NCI-H748 (cell line): Measurements from ENCODE around the gene ASIC2.

Experiments
- DNase-seq: peaks from one replicate; lab custom pipeline; 2025; ENCODE audit not compliant: unreplicated experiment; lab: John Stamatoyannopoulos, UW

The ASIC2 gene

GRCh38 chr17:33207231-33207630 lies 85.9 kb downstream of the ASIC2 start:
- no peak for DNase-seq

DNA sequence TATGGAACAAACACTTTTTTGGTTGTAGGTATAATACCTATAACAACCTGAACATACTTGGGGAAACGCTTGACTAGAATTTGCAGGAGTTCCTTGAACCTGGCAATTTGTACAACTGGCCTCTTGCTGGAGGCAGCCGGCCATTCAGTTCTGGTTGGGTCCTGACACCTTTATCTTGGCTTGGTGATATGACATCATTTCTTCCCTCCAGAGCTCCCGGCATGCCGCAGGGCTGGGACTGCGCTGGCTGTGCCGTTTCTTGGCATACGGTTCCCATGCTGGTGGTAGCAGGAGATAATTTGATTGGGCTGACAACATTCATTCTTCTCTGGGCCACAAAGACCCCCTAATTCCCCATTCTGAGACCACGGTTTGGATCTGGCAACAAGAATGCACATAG lies 87.5 kb downstream of the ASIC2 start:
- no peak for DNase-seq

DNA sequence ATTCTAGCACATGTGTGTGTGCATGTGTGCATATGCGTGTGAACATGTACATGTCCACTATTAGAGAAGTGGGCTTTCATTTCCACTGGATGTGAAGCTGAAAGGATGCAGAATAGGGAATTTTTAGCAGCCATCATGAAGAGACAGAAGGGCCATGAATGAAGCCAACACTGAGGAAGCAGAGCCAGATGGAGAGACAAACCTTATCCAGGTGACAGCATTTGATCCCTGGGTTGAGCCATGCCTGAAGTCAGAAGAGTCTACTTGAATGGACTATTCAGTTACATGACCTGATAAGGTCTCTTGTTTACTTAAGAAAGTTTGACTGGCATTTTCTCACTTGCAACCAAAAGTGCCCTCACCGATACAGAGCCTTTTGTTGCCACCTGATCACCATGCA lies 88.4 kb downstream of the ASIC2 start:
- no peak for DNase-seq

DNA sequence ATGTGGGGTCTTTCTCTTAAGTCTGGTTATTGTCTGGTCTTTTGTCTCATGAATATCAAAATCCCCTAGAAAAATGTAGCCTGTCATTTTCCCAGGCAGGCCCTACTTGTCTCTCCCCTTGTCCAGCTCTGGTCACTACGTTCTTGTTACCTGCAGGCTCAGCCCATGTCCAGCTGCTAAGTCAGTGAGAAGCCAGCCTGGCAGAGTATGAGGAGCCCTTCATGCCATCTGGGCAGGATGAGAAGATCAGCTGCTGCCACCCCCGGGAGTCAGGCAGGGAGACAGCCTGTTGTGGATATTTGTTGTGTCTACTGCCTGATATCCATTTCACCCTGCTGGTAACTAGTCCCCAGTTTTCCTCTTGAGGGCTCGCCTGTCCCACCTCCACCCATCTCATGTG lies 88.9 kb downstream of the ASIC2 start:
- no peak for DNase-seq

- no peak for DNase-seq
Measured at GRCh38 chr17:33202796-33203495, 90.1 kb downstream of the ASIC2 start.

GRCh38 chr17:33202021-33202420 lies 91.1 kb downstream of the ASIC2 start:
- DNase-seq, result no peak

DNA sequence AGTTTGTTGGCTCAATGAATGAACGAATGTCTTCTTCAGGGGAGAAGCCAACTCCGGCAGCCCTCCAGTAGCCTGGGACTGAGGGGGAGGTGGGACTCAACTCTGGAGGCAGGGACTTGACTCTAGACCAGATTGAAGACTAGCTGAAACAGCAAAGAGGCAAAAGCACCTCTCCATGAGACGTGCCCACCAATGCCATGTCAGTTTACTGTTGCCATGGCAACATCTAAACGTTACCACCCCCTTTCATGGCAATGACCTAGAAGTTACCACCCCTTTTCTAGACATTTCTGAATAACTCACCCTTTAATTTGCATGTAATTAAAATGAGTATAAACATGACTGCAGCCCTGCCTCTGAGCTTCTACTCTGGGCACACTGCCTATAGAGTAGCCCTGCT lies 91.8 kb downstream of the ASIC2 start:
- DNase-seq, result no peak

GRCh38 chr17:33200587-33200986 lies 92.5 kb downstream of the ASIC2 start:
- no peak for DNase-seq

DNA sequence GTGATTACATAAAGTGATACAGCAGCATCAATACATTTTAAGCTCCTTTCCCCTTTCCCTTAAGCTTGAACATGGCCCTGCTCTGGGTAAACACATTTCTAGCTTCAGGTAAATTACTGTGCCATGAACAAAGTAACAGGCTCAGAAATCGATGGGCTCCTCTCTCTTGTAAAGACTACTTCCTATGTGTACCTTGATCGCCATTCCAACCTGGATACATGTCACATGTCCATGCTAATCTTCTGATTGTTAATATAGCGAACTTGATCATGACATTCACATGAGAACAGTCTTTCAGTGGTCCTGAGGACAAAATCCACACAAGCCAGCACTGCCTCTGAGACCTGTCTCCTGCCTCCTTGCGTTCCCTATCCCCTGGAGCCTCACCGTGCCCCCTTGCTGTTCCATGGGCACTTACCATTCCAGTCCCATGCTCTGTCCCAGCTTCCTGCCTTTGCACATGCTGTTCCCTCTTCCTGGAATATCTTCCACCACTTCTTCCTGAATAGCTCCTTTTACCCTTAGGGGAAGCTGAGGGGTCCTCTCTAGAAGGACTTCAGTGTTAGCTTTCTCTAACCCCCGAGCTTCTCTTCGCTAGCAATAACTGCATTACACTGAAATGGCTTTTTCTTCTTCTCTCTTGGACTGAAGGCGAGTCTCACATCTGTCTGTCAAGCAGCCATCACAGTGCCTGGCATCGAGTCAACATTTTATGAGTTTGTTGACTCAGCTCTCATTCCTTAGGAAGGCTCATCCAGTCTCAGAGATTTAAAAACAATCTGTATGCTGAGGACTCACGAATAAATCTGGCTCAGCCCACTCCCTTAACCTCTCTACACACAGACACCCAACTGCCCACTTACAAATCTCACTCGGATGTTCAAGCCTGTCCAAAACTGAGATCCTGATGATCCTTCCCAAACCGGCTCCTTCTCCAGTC lies 93.3 kb downstream of the ASIC2 start:
- no peak for DNase-seq

GRCh38 chr17:33198954-33199353 lies 94.1 kb downstream of the ASIC2 start:
- DNase-seq, result no peak

GRCh38 chr17:33197342-33197741 lies 95.8 kb downstream of the ASIC2 start:
- no peak for DNase-seq

DNA sequence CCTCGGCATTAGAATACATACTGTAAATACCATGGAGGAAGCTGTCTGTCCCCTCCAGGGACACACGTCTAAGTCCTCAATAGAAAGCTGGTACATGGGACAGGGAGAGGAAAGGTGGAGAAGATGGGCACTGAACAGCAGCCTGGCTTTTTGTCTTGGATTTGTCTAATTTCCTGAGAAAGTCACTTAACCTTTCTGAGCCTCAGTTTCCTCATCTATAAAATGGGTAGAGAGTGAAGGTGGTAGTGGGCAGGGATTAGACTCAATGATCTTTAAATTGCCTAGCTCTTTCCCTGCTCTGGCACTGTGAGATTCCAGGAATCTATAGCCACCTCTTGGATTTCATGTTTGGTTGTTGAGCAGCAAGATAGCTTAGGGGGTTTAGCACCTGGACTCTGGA lies 96.2 kb downstream of the ASIC2 start:
- no peak for DNase-seq

DNA sequence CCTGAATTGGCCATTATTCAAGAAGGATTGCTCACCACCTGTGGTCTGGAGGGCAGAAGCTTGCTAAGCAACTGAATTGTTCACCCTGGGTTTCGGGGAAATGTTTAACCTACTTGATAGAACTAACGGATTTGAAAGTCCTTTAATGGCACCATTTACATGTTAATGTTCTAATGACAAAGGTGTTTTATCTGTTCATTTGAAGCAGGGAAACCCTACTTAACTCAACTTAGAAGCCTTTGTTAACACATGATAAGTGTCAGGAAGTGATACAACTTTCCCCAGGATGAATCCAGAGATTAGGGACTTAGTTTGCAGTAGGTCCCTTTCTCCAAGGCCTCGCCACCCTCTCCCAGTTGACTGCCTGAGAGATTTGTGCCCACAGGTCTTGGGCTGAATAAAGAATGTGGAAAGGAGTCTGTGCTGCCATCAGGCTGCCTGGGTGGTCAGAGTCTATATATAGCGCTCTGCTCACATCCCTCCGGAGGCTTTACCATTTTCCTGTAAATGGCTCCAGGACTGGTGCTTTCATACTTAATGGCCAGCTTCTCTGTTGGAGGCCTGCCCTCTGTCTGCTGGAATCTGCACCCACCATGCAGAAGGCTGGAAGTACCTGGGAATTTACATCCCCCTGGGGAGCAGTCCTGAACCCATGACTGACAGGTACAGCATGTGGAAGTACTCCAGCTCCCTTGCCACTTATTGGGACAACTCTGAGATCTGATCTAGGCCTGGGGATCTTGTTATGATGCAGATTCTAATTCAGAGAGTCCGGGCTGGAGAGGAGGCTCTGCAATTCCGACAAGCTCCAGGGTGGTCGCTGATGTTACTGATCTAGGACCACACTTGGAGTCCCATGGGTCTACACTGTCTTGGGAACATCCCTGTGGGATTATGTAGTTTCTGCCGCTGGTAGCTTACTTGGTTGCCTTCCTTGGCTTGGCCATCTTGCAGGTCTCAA lies 99.9 kb downstream of the ASIC2 start:
- DNase-seq, result no peak

GRCh38 chr17:33183487-33184026 lies 109.5 kb downstream of the ASIC2 start:
- no peak for DNase-seq

- DNase-seq, result no peak
Measured at GRCh38 chr17:33179151-33179550, 113.9 kb downstream of the ASIC2 start.

GRCh38 chr17:33178681-33179080 lies 114.4 kb downstream of the ASIC2 start:
- no peak for DNase-seq

DNA sequence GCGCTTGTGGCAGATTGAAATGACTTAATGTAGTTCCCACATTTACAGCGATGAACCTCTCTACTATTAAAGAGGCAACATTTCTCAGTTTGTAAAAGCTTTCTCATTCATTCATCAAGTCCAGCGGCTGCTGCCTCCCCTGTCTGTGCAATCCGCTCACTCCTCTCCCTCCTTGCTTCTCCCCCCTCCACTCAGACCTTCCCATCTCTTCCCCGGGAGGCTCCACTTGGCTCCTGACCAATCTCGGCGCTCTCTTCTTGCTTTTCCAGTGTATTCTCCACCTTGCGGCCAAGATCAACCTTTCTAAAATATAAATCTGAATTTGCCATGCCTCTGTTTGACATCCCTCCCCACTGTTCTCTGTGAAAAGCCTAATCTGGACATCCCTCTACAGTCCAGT lies 117.5 kb downstream of the ASIC2 start:
- no peak for DNase-seq

GRCh38 chr17:33171931-33172330 lies 121.2 kb downstream of the ASIC2 start:
- no peak for DNase-seq

DNA sequence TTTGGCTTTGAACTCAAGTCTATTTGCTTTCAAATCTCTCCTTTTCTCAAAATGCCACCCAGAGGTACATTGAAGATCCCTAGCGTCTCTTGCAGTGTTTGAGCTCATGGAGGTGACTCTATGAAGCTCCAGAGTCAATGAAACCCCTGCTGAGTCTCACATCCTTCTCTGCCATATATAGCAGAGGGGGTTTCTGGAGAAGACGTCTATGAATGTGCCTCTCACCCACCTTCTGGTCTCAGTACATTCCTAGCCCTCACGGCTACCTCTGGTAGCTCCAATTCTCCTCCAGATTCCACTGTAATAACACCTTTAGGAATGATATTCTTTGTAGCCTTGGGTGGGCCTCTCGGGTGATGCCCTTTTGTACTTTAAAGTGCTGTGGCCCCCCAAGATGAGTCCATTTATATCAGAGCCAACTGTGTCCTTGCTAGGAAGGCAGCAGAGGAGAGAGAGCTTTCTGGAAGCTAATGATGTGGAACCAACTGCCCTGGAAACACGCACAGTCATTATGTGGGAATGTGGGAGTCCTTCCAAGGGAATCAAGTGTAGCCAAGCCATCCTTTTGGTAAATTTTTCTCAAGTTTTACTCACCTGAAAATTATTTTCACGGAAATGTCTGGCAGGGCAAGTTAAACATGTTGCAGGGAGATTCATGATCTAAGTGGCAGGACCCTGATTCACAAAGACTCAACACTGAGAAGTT lies 123.4 kb downstream of the ASIC2 start:
- DNase-seq, result no peak

DNA sequence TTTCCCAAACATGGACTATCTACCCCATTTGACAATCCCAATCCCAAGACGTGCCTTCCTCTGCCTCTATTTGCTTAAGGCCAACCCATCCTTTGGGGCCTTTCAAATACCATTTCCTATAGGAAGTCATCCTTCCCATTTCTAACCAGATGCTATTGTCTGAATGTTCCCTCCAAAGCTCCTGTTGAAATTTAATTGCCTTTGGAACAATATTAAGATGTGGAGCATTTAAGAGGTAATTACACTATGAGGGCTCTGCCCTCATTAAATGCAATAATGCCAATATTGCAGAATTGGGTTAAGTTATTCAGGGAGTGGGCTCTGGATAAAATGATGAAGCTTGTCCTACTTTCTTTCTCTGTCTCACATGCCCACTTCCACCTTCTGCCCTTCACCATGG lies 125.4 kb downstream of the ASIC2 start:
- DNase-seq, result no peak
